8988T (cell line): Measurements from ENCODE around the gene MOGAT1.
A peak's percentile ranks its signal among the peaks of the same experiment; 100 is the strongest.
"Not testable (repeated sequence)": the region's sequence is repeated elsewhere in the genome, so short reads cannot be mapped to it uniquely, and the experiment has no call there.

Source experiments
- DNase-seq: peaks from one replicate; pipeline ENCODE4 v3.0.0; 2011

Gene MOGAT1

DNA sequence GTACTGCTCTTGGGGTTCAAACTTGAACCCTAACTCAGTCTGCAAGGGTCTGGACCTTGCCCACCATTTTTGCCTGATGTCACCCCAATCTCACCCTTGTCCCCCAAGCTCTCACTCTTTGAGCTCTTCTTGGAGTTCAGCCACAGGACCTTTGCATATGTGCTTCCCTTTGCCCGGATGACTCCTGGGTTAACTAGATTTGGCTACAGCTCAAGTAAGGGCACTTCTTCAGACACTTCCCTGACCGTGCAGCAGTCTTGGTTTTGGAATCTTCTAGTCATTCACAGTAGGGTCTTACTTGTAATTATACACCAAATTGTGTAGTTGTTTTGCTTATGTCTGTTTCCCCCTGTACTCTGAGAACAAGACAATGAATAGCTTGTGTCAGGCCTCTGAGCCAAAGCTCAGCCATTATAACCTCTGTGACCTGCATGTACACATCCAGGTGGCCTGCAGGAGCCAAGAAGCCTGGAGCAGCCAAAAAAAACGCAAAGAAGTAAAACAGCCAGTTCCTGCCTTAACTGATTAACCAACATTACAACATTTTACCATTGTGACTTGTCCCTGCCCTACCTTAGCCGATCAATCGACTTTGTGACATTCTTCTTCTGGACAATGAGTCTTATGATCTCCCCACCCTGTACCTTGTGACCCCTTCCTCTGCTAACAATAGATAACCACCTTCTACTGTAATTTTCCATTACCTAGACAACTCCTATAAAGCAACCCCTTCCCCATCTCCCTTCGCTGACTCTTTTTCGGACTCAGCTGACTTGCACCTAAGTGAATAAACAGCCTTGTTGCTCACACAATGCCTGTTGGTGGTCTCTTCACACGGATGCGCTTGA, 1.0 kb upstream of the MOGAT1 start:
- no peak for DNase-seq

DNA sequence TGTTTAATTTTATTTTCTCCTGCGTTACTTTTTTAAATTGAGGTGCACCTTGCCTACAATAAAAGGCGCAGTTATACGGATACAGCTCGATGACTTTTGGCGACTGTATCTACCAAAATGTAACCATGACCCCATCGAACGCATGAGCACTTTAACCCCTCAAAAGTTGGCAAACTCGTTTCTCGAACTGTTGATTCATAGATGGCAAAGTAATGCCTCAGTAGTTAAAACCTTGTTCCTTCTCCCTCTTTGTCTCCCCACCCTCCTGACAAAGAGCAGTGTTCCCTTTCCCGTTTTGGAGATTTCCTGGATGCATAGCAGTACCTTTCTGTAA, 577 bp downstream of the MOGAT1 start:
- no peak for DNase-seq

DNA sequence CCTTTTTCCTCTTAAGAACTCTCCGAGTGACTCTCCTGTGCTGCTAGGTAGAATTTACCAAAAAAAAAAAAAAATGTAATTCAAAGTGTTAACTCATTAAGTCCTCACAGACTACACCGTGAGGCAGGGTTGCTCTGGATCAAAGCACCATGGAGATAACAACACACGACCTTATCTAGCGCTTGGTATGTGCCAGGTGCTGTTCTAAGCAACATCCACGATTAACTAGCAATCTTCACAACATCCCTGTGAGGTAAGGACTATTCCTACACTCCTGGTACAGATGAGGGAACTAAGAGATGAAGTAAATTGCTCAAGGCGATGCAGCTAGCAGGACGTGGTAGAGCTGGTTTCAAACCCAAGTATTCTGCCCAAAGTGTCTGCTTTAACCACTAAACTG, 1.8 kb downstream of the MOGAT1 start:
- DNase-seq: no peak

DNA sequence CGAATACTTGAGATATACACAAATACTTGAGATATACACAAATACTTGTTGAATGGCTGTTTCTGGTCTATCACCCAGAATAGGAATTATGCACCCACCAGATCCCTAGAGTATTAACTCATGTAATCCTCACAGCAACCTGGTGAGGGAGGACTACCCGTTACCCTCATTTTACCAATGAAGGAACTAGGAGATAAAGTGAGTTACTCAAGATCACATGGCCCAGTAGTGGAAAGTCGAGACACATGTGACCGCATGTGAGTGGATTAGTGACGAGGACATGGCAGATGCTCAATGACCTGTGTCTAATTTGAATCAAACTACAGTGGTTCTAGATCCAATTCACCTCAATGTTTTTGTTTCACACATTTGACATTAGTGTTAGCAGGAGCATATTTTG, 2.4 kb downstream of the MOGAT1 start:
- DNase-seq: no peak

DNA sequence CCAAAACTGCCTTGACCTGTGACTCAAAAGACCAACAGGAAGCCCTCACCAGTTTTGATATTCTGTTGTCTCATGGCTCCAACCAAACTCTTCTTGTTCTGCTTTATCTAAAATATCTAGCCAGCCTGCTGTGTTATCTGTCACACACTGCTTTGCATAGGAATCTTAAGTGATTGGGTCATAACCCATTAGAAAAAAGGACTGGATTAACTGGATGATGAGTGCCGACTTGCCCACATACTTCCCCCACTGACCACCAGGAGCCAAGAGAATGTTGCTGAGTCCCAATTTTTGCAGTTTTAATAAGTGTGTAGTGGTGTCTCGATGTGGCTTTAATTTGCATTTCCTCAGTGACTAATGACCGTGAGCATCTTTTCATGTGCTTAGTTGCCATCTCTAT, 6.5 kb downstream of the MOGAT1 start:
- no peak for DNase-seq

DNA sequence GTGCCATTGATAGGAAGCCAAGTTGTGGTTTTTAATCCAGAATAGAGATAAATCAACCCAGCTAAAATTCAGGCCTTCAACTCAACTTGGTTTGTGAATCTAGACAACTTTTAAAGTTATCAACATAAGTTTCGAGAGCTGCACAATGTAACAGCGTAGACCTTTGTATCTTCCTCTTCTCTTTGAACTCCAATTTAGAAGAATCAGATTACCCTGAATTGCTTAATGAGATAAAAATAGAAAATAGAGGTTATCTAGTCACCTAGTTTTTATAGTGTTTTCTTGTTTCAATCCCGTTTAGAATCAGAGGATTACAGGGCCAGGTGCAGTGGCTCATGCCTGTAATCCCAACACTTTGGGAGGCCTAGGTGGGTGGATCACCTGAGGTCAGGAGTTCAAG, 12.3 kb downstream of the MOGAT1 start:
- DNase-seq: no peak

DNA sequence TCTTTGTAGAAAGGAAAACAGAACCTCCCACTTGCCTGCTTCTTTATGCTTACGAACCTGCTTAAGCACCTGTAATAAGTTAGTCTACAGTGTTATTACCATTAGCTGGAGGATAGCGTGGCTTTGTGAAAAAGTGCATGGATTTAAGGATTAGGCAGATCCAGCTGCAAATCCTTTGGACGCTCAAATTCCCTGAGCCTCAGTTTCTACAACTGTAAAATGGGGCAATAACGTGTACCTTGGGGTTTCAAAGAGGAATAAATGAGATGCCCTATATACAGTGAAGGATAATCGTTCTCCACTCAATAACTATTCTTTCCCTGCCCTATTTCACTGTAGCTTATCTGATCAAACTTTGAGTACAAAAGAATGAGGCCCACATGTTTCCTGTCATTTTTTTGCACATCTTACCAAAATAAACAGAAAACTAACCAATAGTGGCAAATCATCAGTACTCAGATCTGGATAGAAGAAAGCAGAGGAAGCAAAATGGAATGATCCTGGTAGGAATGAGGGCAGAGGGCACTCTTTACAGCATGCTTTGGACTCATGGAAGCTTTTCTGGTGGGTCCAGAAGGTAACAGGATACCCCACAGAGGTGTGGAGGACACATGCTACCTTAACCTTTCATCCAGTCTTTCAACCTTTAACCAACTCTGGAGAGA, 14.8 kb downstream of the MOGAT1 start:
- DNase-seq: no peak

DNA sequence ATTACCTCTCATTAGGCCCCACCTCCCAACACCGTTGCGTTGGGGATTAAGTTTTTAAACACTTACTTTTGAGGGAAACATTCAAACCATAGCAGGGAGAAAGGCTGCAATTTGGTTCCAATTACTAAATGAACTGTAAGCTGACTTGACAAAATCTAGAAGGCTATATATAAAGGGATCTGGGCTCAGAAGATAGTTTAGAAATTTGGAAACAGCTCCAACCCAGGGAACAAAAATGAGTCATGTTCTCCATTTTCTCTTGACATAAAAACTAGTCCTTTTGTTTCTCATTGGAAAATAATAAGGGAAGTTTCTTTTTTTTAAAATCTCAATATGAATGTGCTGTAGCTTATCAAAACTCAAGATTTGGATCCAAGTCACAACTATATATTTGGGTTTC, 17.5 kb downstream of the MOGAT1 start:
- no peak for DNase-seq

DNA sequence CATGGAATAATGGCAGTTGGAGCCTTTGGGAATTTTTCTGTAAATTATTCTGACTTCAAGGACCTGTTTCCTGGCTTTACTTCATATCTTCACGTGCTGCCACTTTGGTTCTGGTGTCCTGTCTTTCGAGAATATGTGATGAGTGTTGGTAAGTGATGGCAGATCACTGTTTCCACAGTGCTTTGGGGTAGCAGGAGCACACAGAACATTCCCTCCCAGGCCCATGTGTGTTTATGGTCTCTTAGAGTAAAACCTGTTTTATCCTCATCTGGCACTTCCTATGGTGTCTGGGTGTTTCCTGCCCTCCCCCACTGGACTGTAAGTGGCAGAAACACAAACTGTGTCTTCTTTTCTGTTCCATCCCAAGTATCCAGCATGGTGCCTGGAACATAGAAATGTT, 17.9 kb downstream of the MOGAT1 start:
- DNase-seq: no peak

DNA sequence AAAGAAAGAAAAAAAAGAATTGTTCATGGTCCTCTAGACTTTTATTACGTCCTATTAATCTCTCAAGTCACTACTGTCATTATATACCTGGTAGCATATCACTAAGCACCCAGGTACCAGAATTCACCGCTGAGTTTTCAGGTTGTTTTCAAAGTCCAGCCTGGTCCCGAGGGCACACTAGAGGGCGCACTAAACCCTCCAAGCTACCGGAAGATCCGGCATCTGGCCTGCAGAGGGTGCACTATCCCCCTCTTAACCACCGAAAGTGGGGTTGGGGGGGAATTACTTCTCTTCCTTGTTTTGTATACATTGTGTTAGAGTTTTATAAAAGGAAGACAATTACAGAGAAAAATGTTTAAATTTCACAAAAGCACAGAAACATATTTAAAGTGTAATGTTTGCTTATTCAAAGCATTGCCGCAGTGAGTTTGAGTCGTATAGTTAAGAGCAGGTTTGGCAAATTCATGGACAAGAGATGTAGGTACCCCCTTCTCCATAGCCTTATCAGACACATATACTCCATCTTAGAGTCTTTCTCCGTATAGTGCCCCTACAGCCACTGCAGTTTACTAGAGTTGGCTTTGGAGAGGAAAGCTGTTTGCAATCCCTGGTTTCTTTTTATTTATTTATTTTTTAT, 19.2 kb downstream of the MOGAT1 start:
- DNase-seq: peak; percentile 70

DNA sequence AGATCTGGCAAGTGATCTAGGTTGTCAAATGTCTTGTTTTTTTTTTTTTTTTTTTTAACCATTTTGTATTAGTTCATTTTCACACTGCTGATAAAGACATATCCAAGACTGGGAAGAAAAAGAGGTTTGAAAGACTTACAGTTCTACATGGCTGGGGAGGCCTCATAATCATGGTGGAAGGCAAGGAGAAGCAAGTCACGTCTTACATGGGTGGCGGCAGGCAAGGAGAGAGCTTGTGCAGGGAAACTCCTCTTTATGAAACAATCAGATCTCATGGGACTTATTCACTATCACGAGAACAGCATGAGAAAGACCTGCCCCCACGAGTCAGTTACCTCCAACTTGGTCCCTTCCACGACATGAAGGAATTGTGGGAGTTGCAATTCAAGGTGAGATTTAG, 22.0 kb downstream of the MOGAT1 start:
- not testable (repeated sequence) for DNase-seq

DNA sequence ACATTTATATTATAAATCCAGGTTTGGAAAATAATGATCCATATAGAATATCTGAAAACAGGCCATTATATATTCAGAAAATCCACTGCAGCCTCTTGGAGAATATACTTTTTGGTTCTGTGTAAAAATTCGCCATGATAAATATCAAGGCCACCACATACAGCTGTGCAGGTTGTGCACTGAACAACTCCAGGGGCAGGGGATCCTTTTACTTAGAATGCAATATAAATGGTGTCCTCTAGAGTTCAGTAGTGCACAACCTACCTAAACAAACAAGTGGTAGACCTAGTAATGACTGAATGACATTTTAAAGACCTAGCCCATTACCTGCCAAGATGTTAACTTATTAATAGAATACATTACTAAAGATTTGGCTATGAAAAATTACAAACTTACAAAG, 22.4 kb downstream of the MOGAT1 start:
- DNase-seq: no peak

DNA sequence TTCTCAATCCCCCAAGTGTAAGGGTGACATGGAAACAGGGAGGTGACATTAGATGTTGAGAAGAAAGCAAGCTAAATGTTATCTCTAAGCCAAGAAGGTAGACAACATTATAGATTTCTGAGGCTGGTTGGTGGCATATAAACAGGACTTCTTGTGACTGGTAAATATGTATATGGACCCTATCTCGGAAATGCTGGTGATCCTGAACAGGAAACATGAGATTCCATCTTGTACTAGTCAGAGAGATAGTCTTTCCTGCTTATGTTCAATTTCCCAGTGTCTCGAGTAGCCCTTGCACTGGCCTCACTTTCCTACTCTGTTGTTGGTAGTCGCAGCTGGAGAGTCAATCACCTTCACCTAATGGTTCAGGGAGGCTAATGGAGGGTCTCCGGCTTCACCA, 26.8 kb downstream of the MOGAT1 start:
- no peak for DNase-seq

DNA sequence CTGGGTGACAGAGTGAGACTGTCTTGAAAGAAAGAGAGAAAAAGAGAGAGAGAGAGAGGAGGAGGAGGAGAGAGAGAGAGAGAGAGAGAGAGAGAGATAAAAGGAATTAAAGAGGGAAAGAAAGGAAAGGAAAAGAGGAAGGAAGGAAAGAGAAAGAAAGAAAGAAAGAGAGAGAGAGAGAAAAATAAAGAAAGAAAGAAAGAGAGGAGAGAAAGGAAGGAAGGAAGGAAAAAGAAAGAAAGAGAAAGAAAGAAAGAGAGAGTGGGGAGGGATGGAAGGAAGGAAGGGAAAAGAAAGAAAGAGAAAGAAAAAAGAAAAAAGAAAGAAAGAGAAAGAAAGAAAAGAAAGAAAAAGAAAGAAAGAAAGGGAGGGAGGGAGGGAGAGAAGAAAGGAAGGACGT, 29.8 kb downstream of the MOGAT1 start:
- no peak for DNase-seq

DNA sequence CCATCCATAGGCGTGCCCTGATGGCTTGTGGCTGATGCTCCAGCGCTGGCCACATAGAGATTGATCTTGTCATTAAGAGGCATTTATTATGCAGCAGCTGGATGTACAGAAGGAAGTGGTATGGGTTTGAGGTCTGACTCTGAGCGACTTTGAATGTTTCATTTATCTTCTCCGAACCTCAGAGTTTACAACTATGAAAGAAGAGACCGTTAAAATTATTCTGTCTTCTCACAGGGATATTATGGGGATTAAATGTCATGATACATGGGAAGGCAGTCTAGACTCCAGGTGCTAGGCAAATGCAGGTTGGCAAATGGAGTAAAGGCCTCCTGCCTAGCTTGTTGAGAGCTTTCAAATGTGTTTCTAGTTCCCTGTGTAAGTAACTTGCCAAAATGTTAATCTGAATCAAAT, 30.3 kb downstream of the MOGAT1 start:
- no peak for DNase-seq

GRCh38 chr2:222703091-222703490, 31.6 kb downstream of the MOGAT1 start:
- no peak for DNase-seq

DNA sequence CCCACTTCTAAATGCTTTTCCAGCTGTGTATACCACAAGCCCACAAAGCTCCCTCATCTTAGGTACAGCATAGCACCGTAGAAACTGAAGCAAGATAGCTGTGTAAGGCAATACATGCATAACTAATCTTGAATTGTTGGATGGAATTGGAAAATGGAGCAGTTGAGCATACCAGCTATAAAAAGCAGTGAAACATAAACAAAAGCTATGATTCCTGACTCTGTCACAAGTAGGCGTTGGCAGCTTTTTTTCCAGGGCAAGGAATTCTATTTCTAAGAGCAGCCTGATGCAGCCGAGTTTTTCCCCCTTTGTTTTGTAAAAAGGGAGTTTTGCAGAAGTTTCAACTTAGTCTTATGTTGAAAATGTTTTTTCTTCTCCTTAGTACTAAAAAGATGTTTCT, 32.4 kb downstream of the MOGAT1 start:
- no peak for DNase-seq

DNA sequence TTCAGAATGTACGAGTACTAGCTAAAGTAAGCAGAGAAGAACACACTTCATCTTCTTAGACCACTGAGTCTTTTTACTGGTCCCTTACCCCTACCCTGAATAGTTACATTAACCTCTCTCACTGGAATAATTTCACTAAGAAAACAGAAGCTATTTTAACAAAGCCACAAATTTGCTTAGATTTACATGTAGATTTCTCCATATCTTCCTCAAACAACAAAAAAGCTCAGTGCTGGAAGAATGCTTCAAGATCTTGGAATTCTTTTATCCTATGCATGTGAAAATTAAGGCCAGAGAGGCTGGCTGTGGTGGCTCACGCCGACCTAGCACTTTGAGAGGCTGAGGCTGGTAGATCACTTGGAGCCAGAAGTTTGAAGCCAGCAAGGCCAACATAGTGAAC, 35.2 kb downstream of the MOGAT1 start:
- no peak for DNase-seq

DNA sequence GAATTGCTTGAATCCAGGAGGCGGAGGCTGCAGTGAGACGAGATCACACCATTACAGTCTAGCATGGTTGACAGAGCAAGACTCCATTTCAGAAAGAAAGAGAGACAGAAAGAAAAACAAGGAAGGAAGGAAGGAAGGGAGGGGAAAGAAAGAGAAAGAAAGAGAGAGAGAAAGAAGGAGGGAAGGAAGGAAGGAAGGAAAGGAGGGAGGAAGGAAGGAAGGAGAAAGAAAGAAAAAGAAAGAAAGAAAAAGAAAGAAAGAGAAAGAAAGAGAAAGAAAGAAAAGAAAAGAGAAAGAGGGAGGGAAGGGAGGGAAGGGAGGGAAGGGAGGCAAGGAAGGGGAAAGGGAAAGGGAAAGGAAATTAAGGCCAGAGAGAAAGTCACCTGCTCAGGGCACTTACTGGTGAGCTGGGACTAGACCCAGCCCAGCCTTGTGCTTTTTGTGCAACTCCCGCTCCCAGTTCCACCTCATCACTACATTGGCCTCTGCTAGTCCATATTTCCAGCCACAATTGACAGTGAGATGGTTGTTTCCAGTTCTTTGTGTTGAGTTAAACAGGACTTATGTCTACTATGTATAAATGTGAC, 35.7 kb downstream of the MOGAT1 start:
- no peak for DNase-seq

DNA sequence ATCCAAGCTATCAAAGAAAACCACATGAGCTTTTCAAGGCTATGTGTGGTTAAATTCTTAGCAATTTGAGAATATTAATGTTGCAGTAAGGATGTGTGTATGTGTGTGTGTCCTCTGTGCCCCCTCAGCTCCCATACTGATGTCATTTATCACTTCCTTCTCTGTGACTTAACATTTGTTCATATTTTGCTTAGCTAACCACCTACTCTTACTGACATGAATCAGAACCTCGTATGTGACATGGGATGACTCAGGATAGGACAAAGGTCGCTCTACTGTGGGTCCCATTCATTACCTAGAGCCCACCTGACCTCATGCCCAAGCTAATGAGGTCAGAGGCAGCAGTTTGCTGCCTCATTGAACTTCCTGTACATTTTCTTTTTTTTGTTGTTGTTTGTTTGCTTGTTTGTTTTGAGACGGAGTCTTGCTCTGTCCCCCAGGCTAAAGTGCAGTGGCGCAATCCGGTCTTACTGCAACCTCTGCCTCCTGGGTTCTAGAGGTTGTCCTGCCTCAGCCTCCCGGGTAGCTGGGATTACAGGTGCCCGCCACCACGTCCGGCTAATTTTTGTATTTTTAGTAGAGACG, 36.3 kb downstream of the MOGAT1 start:
- DNase-seq: no peak

GRCh38 chr2:222708274-222708710, 36.8 kb downstream of the MOGAT1 start:
- DNase-seq: no peak

DNA sequence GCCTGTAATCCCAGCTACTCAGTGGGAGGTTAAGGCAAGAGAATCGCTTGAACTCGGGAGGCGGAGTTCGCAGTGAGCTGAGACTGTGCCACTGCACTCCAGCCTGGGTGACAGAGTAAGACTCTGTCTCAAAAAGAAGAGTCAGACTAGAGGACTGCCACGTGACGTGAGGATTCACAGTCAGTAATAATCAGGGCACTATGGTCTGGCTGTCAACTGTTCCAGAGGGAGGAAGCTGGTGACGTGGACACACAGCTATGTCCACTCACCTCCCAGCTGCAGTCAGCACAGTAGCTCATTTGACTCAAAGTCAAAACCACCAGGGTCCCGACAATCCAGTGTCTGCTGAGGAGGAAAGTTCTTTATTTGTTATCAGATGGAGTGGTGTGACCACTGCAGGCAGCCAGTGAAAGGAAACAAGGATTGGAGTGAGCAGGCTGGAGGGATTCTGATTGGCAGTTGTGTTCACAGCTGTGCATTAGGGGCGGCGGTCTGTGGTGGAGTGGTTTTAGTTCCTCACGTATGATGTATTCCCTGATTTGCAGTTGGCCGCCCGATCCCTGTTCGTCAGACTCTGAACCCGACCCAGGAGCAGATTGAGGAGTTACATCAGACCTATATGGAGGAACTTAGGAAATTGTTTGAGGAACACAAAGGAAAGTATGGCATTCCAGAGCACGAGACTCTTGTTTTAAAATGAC, 37.9 kb downstream of the MOGAT1 start:
- DNase-seq: peak; percentile 35

DNA sequence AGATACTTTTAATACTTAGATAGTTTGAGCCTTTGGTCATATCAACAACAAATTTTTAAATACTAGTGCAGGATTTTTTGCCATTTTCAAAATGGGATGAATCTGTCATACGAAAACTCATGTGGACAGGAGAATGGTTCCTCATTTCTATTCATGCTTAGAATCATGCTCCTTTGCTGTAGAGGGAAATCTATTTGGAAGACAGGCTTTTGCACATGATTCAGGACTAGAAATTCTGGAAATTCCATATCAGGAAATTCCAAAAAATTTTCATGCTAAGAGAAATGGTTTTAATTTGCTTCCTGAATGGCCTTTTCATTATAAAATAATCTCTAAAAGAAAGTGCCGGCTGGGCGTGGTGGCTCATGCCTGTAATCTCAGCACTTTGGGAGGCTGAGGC, 39.3 kb downstream of the MOGAT1 start:
- DNase-seq: no peak
